Activated B cell treated with CpG ODN at 0.5 μM for 24 hours (primary cell): ENCODE results near the gene KIRREL3. TPM values are rescaled to one million over a fixed set of nuclear protein-coding genes. Genes with fewer than 3 reads are reported as not detected.

Source experiments
- ATAC-seq: fragments of 200-7000 bp; cut with Tn5 transposase; one replicate; pipeline ENCODE4 v1.10.0; 2021; ENCODE audit warnings: low read depth, mild to moderate bottlenecking, moderate library complexity
- CTCF ChIA-PET: fragments of 350-600 bp; sonication (Branson Sonifier 250); formaldehyde crosslinking; loops from one replicate; lab custom pipeline; 2021; ENCODE audit warnings: antibody characterized with exemption; lab: Charles Lee
- POLR2A ChIA-PET: fragments of 350-600 bp; sonication (Branson Sonifier 250); formaldehyde crosslinking; loops from one replicate; lab custom pipeline; 2021; ENCODE audit warnings: antibody characterized with exemption; lab: Charles Lee
- DNase-seq: peaks from one replicate; pipeline ENCODE4 v3.0.0; 2022
- H3K27ac Mint-ChIP-seq: one replicate; pipeline ENCODE4 v1.8.0; 2020; ENCODE audit warnings: mixed read lengths
- H3K27me3 Mint-ChIP-seq: one replicate; pipeline ENCODE4 v1.8.0; 2021; ENCODE audit warnings: mixed read lengths
- H3K36me3 Mint-ChIP-seq: one replicate; pipeline ENCODE4 v1.8.0; 2021; ENCODE audit warnings: low read depth, mixed read lengths
- H3K4me1 Mint-ChIP-seq: one replicate; pipeline ENCODE4 v1.8.0; 2021; ENCODE audit warnings: mixed read lengths
- H3K4me3 Mint-ChIP-seq: one replicate; pipeline ENCODE4 v1.8.0; 2020; ENCODE audit warnings: mild to moderate bottlenecking, mixed read lengths
- H3K9me3 Mint-ChIP-seq: one replicate; pipeline ENCODE4 v1.8.0; 2020; ENCODE audit warnings: mixed read lengths
- intact Hi-C: fragments of 100-400 bp; cut with micrococcal nuclease; formaldehyde crosslinking; loops from one replicate; pipeline ENCODE4 v1.15.1; 2024
- total RNA-seq: library from RNA; stranded (reverse); gene quantifications from 2 replicates; pipeline ENCODE4 v1.2.3, GENCODE V29; 2022
- TF ChIP-seq, protein P1 (sequence below): fragments of 200-600 bp; IDR thresholded peaks from one replicate; pipeline ENCODE4 v1.8.0; 2022; ENCODE audit warnings: antibody characterized with exemption, mild to moderate bottlenecking

KIRREL3 gene
- total RNA-seq, 1 donor from 2014 or later = not detected

DNA sequence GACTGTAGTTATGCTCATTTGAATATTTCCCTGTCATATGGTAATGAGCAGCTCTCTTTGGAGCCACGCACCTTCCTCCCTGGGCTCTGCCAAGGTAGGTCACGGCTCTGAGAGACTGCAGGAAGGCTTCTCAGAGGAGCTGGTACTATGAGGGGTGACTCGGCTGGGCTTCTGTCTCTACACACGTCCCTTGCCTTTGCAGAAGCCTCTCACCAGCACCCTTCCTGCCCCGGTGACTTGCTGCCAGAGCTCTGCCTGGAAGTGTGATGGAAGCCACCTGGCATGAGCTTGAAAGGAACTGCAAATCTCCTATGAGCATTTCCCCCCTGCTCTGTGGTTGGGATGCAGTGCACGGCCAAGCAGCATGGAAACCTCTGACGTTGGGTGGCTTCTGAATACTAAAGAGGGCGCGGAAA lies 74.2 kb downstream of the KIRREL3 start:
- CTCF ChIA-PET = no interaction called here
- Mint-ChIP-seq H3K9me3 (no peaks in the 10 kb centered on the region), H3K4me1 (no peaks in the 10 kb centered on the region), H3K27me3 (peaks cover 4% of the 10 kb centered on the region), H3K27ac (no peak overlapping the region), H3K4me3 (no peak overlapping the region), H3K36me3 (no peaks in the 10 kb centered on the region)
- TF ChIP-seq, protein P1, sequence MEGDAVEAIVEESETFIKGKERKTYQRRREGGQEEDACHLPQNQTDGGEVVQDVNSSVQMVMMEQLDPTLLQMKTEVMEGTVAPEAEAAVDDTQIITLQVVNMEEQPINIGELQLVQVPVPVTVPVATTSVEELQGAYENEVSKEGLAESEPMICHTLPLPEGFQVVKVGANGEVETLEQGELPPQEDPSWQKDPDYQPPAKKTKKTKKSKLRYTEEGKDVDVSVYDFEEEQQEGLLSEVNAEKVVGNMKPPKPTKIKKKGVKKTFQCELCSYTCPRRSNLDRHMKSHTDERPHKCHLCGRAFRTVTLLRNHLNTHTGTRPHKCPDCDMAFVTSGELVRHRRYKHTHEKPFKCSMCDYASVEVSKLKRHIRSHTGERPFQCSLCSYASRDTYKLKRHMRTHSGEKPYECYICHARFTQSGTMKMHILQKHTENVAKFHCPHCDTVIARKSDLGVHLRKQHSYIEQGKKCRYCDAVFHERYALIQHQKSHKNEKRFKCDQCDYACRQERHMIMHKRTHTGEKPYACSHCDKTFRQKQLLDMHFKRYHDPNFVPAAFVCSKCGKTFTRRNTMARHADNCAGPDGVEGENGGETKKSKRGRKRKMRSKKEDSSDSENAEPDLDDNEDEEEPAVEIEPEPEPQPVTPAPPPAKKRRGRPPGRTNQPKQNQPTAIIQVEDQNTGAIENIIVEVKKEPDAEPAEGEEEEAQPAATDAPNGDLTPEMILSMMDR = no peak
- DNase-seq = no peak
- POLR2A ChIA-PET = no interaction called here
- intact Hi-C loops = no loop called here
- ATAC-seq = no peak

DNA sequence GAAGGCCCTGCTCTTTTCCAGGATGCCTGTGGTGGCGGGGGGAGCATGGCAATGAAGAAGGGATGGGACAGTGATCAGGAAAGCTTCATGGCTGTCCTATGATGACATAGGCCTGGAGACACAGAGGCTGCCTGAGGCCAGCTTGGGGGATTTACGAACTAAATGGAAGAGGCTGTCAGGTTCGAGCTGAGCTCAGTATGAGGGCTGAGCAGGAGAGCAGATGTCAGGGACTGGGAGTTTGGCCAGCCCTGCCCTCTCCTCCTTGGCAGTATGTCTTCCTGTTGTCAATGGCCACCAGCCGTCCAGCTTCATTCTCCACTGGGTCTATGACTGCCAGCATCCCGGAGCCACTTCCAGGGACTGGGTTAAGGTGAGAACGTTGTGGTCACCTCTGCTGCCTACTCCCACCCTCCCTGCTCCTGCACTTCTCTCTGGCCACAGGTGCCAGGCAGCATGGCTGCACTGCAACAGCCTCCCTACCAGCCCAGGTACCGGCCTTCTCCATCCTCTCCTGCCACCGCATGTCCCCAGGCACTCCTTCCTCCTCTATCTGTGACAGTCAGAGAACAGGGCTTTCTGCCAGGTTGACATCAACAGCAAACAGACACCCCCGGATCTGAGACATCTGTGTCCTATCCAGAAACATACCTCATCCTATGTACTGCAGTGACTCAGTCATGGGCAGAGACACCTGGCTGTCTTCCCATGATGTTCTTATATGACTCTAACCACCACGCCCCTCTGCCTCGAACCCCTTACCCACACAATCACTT lies 75.1 kb downstream of the KIRREL3 start:
- TF ChIP-seq, protein P1 = no peak
- Mint-ChIP-seq H3K4me1 (no peaks in the 10 kb centered on the region), H3K27me3 (peaks cover 4% of the 10 kb centered on the region), H3K9me3 (no peaks in the 10 kb centered on the region), H3K36me3 (no peaks in the 10 kb centered on the region), H3K27ac (no peak overlapping the region), H3K4me3 (no peak overlapping the region)
- no peak for ATAC-seq
- intact Hi-C loops = no loop called here
- no peak for DNase-seq
- POLR2A ChIA-PET = no interaction called here
- CTCF ChIA-PET = no interaction called here

DNA sequence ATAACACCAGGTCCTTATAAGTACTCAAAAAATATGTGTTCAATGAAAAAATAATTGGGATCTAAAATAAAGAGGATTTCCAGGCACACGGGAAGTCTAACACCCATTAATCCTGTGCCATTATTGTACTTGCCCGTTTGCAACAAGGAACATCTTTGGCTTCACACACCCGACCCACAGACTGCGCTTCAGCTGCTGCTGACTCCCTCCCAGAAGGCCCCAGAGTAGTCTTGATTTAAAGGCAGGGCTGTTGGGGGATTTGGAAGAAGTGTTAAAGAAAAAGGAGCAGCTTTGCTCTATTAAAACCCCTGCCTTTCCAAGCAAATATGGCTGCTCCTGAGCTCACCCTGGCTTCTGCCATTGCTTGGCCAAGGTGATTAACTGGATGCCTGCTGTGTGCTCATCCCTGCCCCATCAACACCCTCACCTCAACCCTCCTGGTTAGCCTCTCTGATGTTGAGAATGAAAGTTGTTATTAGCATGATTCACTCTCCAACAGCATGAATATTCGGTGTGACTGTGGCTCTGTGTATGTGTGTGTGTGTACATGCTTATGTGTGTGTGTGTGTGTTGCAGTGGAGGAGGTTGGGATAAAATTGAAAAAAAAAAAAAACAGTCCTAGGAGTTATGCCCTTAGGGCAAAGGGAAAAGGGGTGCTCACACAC lies 76.1 kb downstream of the KIRREL3 start:
- Mint-ChIP-seq H3K27ac (no peak overlapping the region), H3K4me3 (no peak overlapping the region), H3K9me3 (no peaks in the 10 kb centered on the region), H3K36me3 (no peaks in the 10 kb centered on the region), H3K4me1 (no peaks in the 10 kb centered on the region), H3K27me3 (peaks cover 4% of the 10 kb centered on the region)
- TF ChIP-seq, protein P1 = no peak
- intact Hi-C loops = no loop called here
- CTCF ChIA-PET = no interaction called here
- no peak for DNase-seq
- no peak for ATAC-seq
- POLR2A ChIA-PET = no interaction called here

- no peaks in the 10 kb centered on the region for H3K4me1 Mint-ChIP-seq
- POLR2A ChIA-PET = no interaction called here
- ATAC-seq = no peak
- no peak overlapping the region for H3K27ac Mint-ChIP-seq
- no peak for DNase-seq
- H3K9me3 Mint-ChIP-seq = no peaks in the 10 kb centered on the region
- no peaks in the 10 kb centered on the region for H3K36me3 Mint-ChIP-seq
- intact Hi-C loops = no loop called here
- CTCF ChIA-PET = no interaction called here
- no peak overlapping the region for H3K4me3 Mint-ChIP-seq
- peaks cover 4% of the 10 kb centered on the region for H3K27me3 Mint-ChIP-seq
- TF ChIP-seq, protein P1 = no peak
Measured at GRCh38 chr11:126920833-126921232, 79.7 kb downstream of the KIRREL3 start.

- H3K9me3 Mint-ChIP-seq = no peaks in the 10 kb centered on the region
- intact Hi-C loops = no loop called here
- no peak for ATAC-seq
- H3K4me1 Mint-ChIP-seq = no peaks in the 10 kb centered on the region
- H3K27ac Mint-ChIP-seq = no peak overlapping the region
- H3K27me3 Mint-ChIP-seq = peaks cover 2% of the 10 kb centered on the region
- POLR2A ChIA-PET = no interaction called here
- no peak for DNase-seq
- TF ChIP-seq, protein P1 = no peak
- H3K36me3 Mint-ChIP-seq = no peaks in the 10 kb centered on the region
- CTCF ChIA-PET = no interaction called here
- no peak overlapping the region for H3K4me3 Mint-ChIP-seq
Measured at GRCh38 chr11:126919147-126919823, 81.3 kb downstream of the KIRREL3 start.
